ENCODE results near the gene ZNF140.

ZNF140 gene

GRCh38 chr12:133058203-133059113 is 22.3 kb upstream of the ZNF140 start:
- peaks cover 91% of the 10 kb centered on the region for H3K9me3 ChIP-seq
- H3K4me3 ChIP-seq (ENCODE audit: low read depth in 1 of 2, low read length in 1 of 2) = no peak overlapping the region
- H3K4me1 ChIP-seq (ENCODE audit: control insufficient read depth in 1 of 2, insufficient read depth in 1 of 2, low read depth in 1 of 2, low read length in 1 of 2) = no peaks in the 10 kb centered on the region
- TF ChIP-seq CTCF (IDR thresholded peaks at IDR 0.05) = no peak
- H3K36me3 ChIP-seq = peaks cover 4% of the 10 kb centered on the region
- H3K27ac ChIP-seq = no peak overlapping the region
- no peaks in the 10 kb centered on the region for H3K27me3 ChIP-seq

- Histone ChIP-seq H3K27me3 (no peaks in the 10 kb centered on the region), H3K4me3 (ENCODE audit: low read depth in 1 of 2, low read length in 1 of 2) (no peak overlapping the region), H3K4me1 (ENCODE audit: control insufficient read depth in 1 of 2, insufficient read depth in 1 of 2, low read depth in 1 of 2, low read length in 1 of 2) (no peaks in the 10 kb centered on the region), H3K9me3 (peaks cover 89% of the 10 kb centered on the region), H3K36me3 (no peaks in the 10 kb centered on the region), H3K27ac (no peak overlapping the region)
- no peak for TF ChIP-seq CTCF (IDR thresholded peaks at IDR 0.05)
Measured at GRCh38 chr12:133061954-133062353, 18.8 kb upstream of the ZNF140 start.

- no peak overlapping the region for H3K27ac ChIP-seq
- H3K36me3 ChIP-seq = no peaks in the 10 kb centered on the region
- H3K9me3 ChIP-seq = peaks cover 86% of the 10 kb centered on the region
- TF ChIP-seq CTCF (IDR thresholded peaks at IDR 0.05) = no peak
- H3K4me1 ChIP-seq (ENCODE audit: control insufficient read depth in 1 of 2, insufficient read depth in 1 of 2, low read depth in 1 of 2, low read length in 1 of 2) = no peaks in the 10 kb centered on the region
- H3K4me3 ChIP-seq (ENCODE audit: low read depth in 1 of 2, low read length in 1 of 2) = no peak overlapping the region
- H3K27me3 ChIP-seq = no peaks in the 10 kb centered on the region
Measured at GRCh38 chr12:133063556-133063955, 17.2 kb upstream of the ZNF140 start.

DNA sequence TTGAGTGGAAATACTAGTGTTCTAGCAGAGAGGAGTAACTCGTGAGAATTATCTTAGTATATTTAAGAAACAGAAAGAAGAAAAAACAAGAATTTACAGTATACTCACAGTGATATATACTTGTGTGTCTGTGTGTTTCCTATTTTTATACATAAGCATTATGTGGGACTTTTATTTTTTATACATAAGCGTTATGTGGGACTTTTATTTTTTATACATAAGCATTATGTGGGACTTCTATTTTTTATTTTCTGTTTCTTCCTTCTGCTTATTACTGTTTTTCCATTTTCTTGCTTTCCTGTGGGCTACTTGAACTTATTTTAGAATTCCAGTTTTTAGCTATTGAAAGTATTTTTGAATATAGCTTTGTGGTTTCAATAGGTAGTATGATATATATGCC is 6.9 kb upstream of the ZNF140 start:
- no peak for TF ChIP-seq CTCF (IDR thresholded peaks at IDR 0.05)
- no peak overlapping the region for H3K4me3 ChIP-seq (ENCODE audit: low read depth in 1 of 2, low read length in 1 of 2)
- H3K36me3 ChIP-seq = no peaks in the 10 kb centered on the region
- H3K4me1 ChIP-seq (ENCODE audit: control insufficient read depth in 1 of 2, insufficient read depth in 1 of 2, low read depth in 1 of 2, low read length in 1 of 2) = no peaks in the 10 kb centered on the region
- H3K27ac ChIP-seq = no peak overlapping the region
- H3K9me3 ChIP-seq = peaks cover 57% of the 10 kb centered on the region
- H3K27me3 ChIP-seq = no peaks in the 10 kb centered on the region

- H3K4me1 ChIP-seq (ENCODE audit: control insufficient read depth in 1 of 2, insufficient read depth in 1 of 2, low read depth in 1 of 2, low read length in 1 of 2) = peaks cover 13 to 18% of the 10 kb centered on the region in 2 experiments
- H3K9me3 ChIP-seq = peaks cover 51% of the 10 kb centered on the region
- H3K36me3 ChIP-seq = peaks cover 16% of the 10 kb centered on the region
- H3K27me3 ChIP-seq = no peaks in the 10 kb centered on the region
- H3K27ac ChIP-seq = peak overlapping the region; percentile 90
- H3K4me3 ChIP-seq (ENCODE audit: low read depth in 1 of 2, low read length in 1 of 2) = peak overlapping the region; percentile 89 to 98
- no peak for TF ChIP-seq CTCF (IDR thresholded peaks at IDR 0.05)
Measured at GRCh38 chr12:133080026-133080367, 726 bp upstream of the ZNF140 start.
